SK-N-SH (cell line): ENCODE data around the gene LEFTY1. TPM values are rescaled to one million over a fixed set of nuclear protein-coding genes. Genes with fewer than 3 reads are reported as not detected.

ENCODE experiments used
- CTCF ChIA-PET: fragments of 300-600, 350-600 bp; formaldehyde crosslinking; extraction: SDS; loops from one replicate; lab custom pipeline; 2021; lab: Yijun Ruan, JAX
- POLR2A ChIA-PET: fragments of 350-600 bp; sonication (Branson Sonifier 250); formaldehyde crosslinking; extraction: SDS; loops from one replicate; lab custom pipeline; 2020; ENCODE audit warnings: antibody characterized with exemption, inconsistent platforms; lab: Yijun Ruan, JAX
- DNase-seq: peaks from one replicate; pipeline ENCODE4 v3.0.0; 2012
- H2AFZ ChIP-seq: fragments of 200-600 bp; sonication (generic); 2 replicates; pipeline ENCODE4 v1.8.1; 2016; ENCODE audit warnings: antibody characterized with exemption, mild to moderate bottlenecking, low read depth
- H3F3A ChIP-seq: fragments of 200-600 bp; sonication (generic); replicated peaks from 2 replicates; pipeline ENCODE3; 2016; ENCODE audit warnings: antibody characterized with exemption, mild to moderate bottlenecking; ENCODE audit not compliant: insufficient read depth
- H3K27ac ChIP-seq, 2 experiments: fragments of 200-500 bp in 1 of 2; fragments of 200-600 bp in 1 of 2; sonication (Bioruptor generic) in 1 of 2; sonication (generic), shearing (Covaris generic) in 1 of 2; 2 replicates each; pipeline versions ENCODE4 v1.5.1 to v1.6.1; 2014 to 2016; ENCODE audit warnings: low read depth in 2 of 2, inconsistent platforms in 1 of 2, low read length in 1 of 2, mild to moderate bottlenecking in 1 of 2, mixed read lengths in 1 of 2
- H3K27me3 ChIP-seq: fragments of 200-600 bp; sonication (generic), shearing (Covaris generic); 2 replicates; pipeline ENCODE4 v1.6.1; 2016; ENCODE audit warnings: mixed run types; ENCODE audit not compliant: insufficient read depth
- H3K36me3 ChIP-seq, 2 experiments: fragments of 200-500 bp in 1 of 2; fragments of 200-600 bp in 1 of 2; sonication (Bioruptor generic) in 1 of 2; sonication (generic) in 1 of 2; replicated peaks in 1 of 2; 2 replicates each; pipeline versions ENCODE3 to v1.5.1; 2014 to 2016; ENCODE audit warnings: low read length in 1 of 2, mild to moderate bottlenecking in 1 of 2; ENCODE audit not compliant: insufficient read depth in 2 of 2, control insufficient read depth in 1 of 2
- H3K4me1 ChIP-seq, 2 experiments: fragments of 200-500 bp in 1 of 2; fragments of 200-600 bp in 1 of 2; sonication (Bioruptor generic) in 1 of 2; sonication (generic), shearing (Covaris generic) in 1 of 2; 2 replicates each; pipeline versions ENCODE4 v1.5.1 to v1.6.1; 2014 to 2016; ENCODE audit warnings: low read depth in 1 of 2, low read length in 1 of 2, mixed run types in 1 of 2; ENCODE audit not compliant: insufficient read depth in 2 of 2, control insufficient read depth in 1 of 2
- H3K4me2 ChIP-seq: fragments of 200-600 bp; sonication (generic), shearing (Covaris generic); 2 replicates; pipeline ENCODE4 v1.6.1; 2017; ENCODE audit warnings: mixed run types
- H3K4me3 ChIP-seq, 2 experiments: fragments of 200-500 bp in 1 of 2; fragments of 200-600 bp in 1 of 2; sonication (Bioruptor generic) in 1 of 2; sonication (generic), shearing (Covaris generic) in 1 of 2; 2 replicates each; pipeline versions ENCODE4 v1.5.1 to v1.8.1; 2014 to 2016; ENCODE audit warnings: low read depth in 2 of 2, inconsistent platforms in 1 of 2, low read length in 1 of 2, mild to moderate bottlenecking in 1 of 2, mixed read lengths in 1 of 2, moderate library complexity in 1 of 2
- H3K79me2 ChIP-seq: fragments of 200-600 bp; sonication (generic); 2 replicates; pipeline ENCODE4 v1.8.1; 2017; ENCODE audit warnings: mild to moderate bottlenecking; ENCODE audit not compliant: insufficient read depth
- H3K9ac ChIP-seq: fragments of 200-600 bp; sonication (generic); 2 replicates; pipeline ENCODE4 v1.6.1; 2017; ENCODE audit warnings: mixed run types
- H3K9me2 ChIP-seq: fragments of 200-600 bp; sonication (generic); 2 replicates; pipeline ENCODE4 v1.6.1; 2017; ENCODE audit warnings: mixed run types
- H3K9me3 ChIP-seq: fragments of 200-600 bp; sonication (generic); 2 replicates; pipeline ENCODE4 v1.6.1; 2017; ENCODE audit warnings: mixed run types, mild to moderate bottlenecking, moderate library complexity
- H4K20me1 ChIP-seq: fragments of 200-600 bp; sonication (generic); 2 replicates; pipeline ENCODE4 v1.6.1; 2017; ENCODE audit warnings: mild to moderate bottlenecking, mixed run types; ENCODE audit not compliant: insufficient read depth
- CTCF ChIP-seq: fragments of 200-600 bp; sonication (generic); IDR thresholded peaks from 2 replicates; pipeline ENCODE4 v1.6.1; 2017; ENCODE audit warnings: antibody characterized with exemption, mild to moderate bottlenecking, moderate library complexity
- EP300 ChIP-seq, 2 experiments: IDR thresholded peaks; 2 replicates each; pipeline versions ENCODE4 v1.4.0 to v1.6.1; 2012; ENCODE audit warnings: borderline replicate concordance in 1 of 2, low read depth in 1 of 2, low read length in 1 of 2
- FOXJ3 ChIP-seq: sonication (generic); formaldehyde crosslinking; IDR thresholded peaks from 2 replicates; pipeline ENCODE4 v1.5.1; 2020; ENCODE audit warnings: mild to moderate bottlenecking, missing genetic modification reagents
- MAX ChIP-seq: IDR thresholded peaks from 2 replicates; pipeline ENCODE4 v1.4.0; 2012; ENCODE audit warnings: low read depth
- NFIC ChIP-seq: IDR thresholded peaks from 2 replicates; pipeline ENCODE4 v1.4.0; 2012; ENCODE audit warnings: borderline replicate concordance
- NRF1 ChIP-seq: IDR thresholded peaks from 2 replicates; pipeline ENCODE4 v1.6.1; 2012; ENCODE audit warnings: low read depth, mild to moderate bottlenecking, low read length
- RAD21 ChIP-seq: IDR thresholded peaks from 2 replicates; pipeline ENCODE4 v1.6.1; 2012; ENCODE audit warnings: mild to moderate bottlenecking, low read length
- REST ChIP-seq: IDR thresholded peaks from 2 replicates; pipeline ENCODE4 v1.6.1; 2012; ENCODE audit warnings: mild to moderate bottlenecking, low read depth, low read length, moderate library complexity
- SMC3 ChIP-seq: IDR thresholded peaks from 2 replicates; pipeline ENCODE4 v1.6.1; 2012; ENCODE audit warnings: low read depth, low read length, improper control_type of control experiment
- TAF1 ChIP-seq: IDR thresholded peaks from 2 replicates; pipeline ENCODE4 v1.6.1; 2012; ENCODE audit warnings: low read depth, mild to moderate bottlenecking, low read length, moderate library complexity, borderline replicate concordance
- TCF12 ChIP-seq: IDR thresholded peaks from 2 replicates; pipeline ENCODE4 v1.4.0; 2012
- WGBS: methylation state at CpG from one replicate; pipeline ENCODE4 v1.1.6; 2017; ENCODE audit warnings: low lambda C conversion rate; 5-methylcytosine and 5-hydroxymethylcytosine counted together
- polyA plus RNA-seq, 3 experiments: library from polyadenylated mRNA; depleted of rRNA; stranded (reverse); fragments of >200 nt; gene quantifications; 2 replicates each; pipeline ENCODE4 v1.2.3, GENCODE V29; 2012

Gene LEFTY1
- polyA plus RNA-seq, 1 of the 3 experiments (the other 2 are of a cell fraction): 0.07 TPM

DNA sequence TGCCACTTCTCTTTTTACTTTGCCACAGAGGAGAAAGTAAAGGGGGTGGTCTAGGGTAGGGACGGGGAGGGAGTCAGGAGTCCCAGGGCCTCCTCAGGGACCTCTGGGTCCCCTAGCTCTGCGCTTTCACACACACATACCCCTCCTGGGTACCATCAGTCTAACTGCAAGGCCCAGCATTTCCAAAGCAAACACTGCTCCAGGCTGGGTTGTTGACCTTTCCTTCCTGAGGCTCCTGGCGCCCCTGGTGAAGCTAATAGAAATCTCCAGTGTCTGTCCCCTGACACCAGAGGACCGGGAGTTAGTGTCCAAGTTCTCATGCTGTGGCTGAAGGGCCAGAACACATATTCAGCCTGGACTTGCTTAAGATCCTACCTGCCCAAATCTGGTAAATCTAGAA lies 10.7 kb downstream of the LEFTY1 start (continued):
- TF ChIP-seq FOXJ3: no peak

- Histone ChIP-seq H3K9ac (no peak overlapping the region), H3K9me2 (no peaks in the 10 kb centered on the region), H4K20me1 (no peaks in the 10 kb centered on the region), H3K27me3 (no peaks in the 10 kb centered on the region), H3K79me2 (peaks cover 7% of the 10 kb centered on the region; the same call in 1 of the 2 replicates), H3K4me1 (peaks cover 0 to 34% of the 10 kb centered on the region in 2 experiments; a peak in 1 of 4 replicates), H3K36me3 (peaks cover 0 to 6% of the 10 kb centered on the region in 2 experiments), H3K27ac (no peak overlapping the region), H3K9me3 (no peaks in the 10 kb centered on the region), H2AFZ (no peak overlapping the region), H3K4me3 (no peak overlapping the region), H3K4me2 (no peak overlapping the region), H3F3A (peaks cover 4% of the 10 kb centered on the region)
- peak; percentile 77 for DNase-seq
- ChIA-PET POLR2A (interaction anchor here (0.5 kb wide), 1 partner anchor 21 kb away, joined by 3 read pairs; no protein-coding TSS in a partner anchor), CTCF (interaction anchor here (0.7 to 3.0 kb wide), 16 partner anchors 11 to 1016 kb away, joined by 3 to 14 read pairs (median 4); partner anchors contain the start of genes LEFTY1 and LEFTY2)
- TF ChIP-seq NFIC (no peak), NRF1 (no peak), FOXJ3 (no peak), EP300 (IDR thresholded peaks at IDR 0.05; ENCODE audit: borderline replicate concordance in 1 of 2, low read depth in 1 of 2, low read length in 1 of 2) (no peak), TAF1 (no peak), SMC3 (peak; percentile 39; the same call in 1 of the 2 replicates), RAD21 (peak; percentile 42), MAX (no peak), TCF12 (no peak), CTCF (peak; percentile 60), REST (no peak)
- 39% methylated on average over 6 of the region's 10 CpGs for WGBS
Measured at GRCh38 chr1:225877580-225877979, 11.4 kb downstream of the LEFTY1 start.
